OCI-LY7 (cell line): ENCODE data around the gene IL1RAPL2.

Source experiments
- EZH2phosphoT487 ChIP-seq: fragments of 200-600 bp; sonication (generic); IDR thresholded peaks from 2 replicates; pipeline ENCODE4 v1.6.1; 2018; ENCODE audit warnings: low read depth, borderline replicate concordance, mild to moderate bottlenecking, mixed run types, antibody characterized with exemption, low read length, moderate library complexity, mixed read lengths
- TF ChIP-seq, protein P1 (sequence below): fragments of 200-600 bp; sonication (generic); conservative IDR thresholded peaks from 2 replicates; pipeline ENCODE4 v1.5.1; 2014; ENCODE audit warnings: mild to moderate bottlenecking, antibody characterized with exemption, low read length, moderate library complexity, mixed read lengths

DNA sequence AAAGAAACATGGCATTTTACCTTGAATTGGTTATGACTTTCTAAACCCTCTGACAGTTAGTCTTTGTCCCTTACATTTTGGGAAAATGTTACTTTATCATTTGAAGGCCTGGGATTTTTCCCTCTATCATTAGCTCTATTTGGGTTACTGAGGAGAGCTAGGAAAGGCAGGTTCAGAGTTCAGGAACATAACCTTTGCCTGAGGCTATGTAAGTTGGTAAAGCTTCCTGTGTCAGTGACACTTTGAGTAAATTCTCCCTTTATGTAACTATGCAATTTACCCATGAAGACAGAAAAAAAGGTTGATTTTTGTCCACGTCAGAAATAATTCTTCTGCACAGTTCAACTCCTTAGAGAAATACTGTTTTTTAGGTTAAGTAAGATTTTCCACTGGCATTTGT is 1084.6 kb downstream of the IL1RAPL2 start:
- TF ChIP-seq, protein P1, sequence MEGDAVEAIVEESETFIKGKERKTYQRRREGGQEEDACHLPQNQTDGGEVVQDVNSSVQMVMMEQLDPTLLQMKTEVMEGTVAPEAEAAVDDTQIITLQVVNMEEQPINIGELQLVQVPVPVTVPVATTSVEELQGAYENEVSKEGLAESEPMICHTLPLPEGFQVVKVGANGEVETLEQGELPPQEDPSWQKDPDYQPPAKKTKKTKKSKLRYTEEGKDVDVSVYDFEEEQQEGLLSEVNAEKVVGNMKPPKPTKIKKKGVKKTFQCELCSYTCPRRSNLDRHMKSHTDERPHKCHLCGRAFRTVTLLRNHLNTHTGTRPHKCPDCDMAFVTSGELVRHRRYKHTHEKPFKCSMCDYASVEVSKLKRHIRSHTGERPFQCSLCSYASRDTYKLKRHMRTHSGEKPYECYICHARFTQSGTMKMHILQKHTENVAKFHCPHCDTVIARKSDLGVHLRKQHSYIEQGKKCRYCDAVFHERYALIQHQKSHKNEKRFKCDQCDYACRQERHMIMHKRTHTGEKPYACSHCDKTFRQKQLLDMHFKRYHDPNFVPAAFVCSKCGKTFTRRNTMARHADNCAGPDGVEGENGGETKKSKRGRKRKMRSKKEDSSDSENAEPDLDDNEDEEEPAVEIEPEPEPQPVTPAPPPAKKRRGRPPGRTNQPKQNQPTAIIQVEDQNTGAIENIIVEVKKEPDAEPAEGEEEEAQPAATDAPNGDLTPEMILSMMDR: no peak
- TF ChIP-seq EZH2phosphoT487: no peak
